ENCODE results near the gene ZNF668. TPM values are rescaled to one million over a fixed set of nuclear protein-coding genes. Genes with fewer than 3 reads are reported as not detected.

Gene ZNF668
- total RNA-seq, 6 experiments from 2014 or later = 15.0 to 24.5 (median 17.5) TPM

- no peak for TF ChIP-seq CTCF (IDR thresholded peaks at IDR 0.05)
- DNase-seq = peak; percentile 83
Observed at GRCh38 chr16:31073142-31073969, 684 bp downstream of the ZNF668 start.

GRCh38 chr16:31072540-31073141 lies 1.4 kb downstream of the ZNF668 start:
- H3K9me3 Mint-ChIP-seq = no peaks in the 10 kb centered on the region
- peak; percentile 11; the same call in 1 of the 2 replicates for TF ChIP-seq CTCF (IDR thresholded peaks at IDR 0.05)
- peaks cover 12% of the 10 kb centered on the region for H3K36me3 Mint-ChIP-seq (ENCODE audit: low read depth)
- H3K4me1 Mint-ChIP-seq (ENCODE audit: low read depth) = peaks cover 36% of the 10 kb centered on the region
- H3K27ac Mint-ChIP-seq = peak overlapping the region; percentile 97
- no peaks in the 10 kb centered on the region for H3K27me3 Mint-ChIP-seq (ENCODE audit: insufficient read depth)
- DNase-seq = peak; percentile 45
- peak overlapping the region; percentile 99 for H3K4me3 Mint-ChIP-seq

More at GRCh38 chr16:31073142-31073969, 684 bp downstream of the ZNF668 start:
- peak overlapping the region; percentile 97 for H3K27ac Mint-ChIP-seq
- H3K4me1 Mint-ChIP-seq (ENCODE audit: low read depth) = peaks cover 36% of the 10 kb centered on the region
- peaks cover 17% of the 10 kb centered on the region for H3K36me3 Mint-ChIP-seq (ENCODE audit: low read depth)
- no peaks in the 10 kb centered on the region for H3K27me3 Mint-ChIP-seq (ENCODE audit: insufficient read depth)
- H3K4me3 Mint-ChIP-seq = peak overlapping the region; percentile 99
- no peaks in the 10 kb centered on the region for H3K9me3 Mint-ChIP-seq

- Mint-ChIP-seq H3K9me3 (no peaks in the 10 kb centered on the region), H3K36me3 (ENCODE audit: low read depth) (peaks cover 11% of the 10 kb centered on the region), H3K27ac (peak overlapping the region; percentile 97), H3K27me3 (ENCODE audit: insufficient read depth) (no peaks in the 10 kb centered on the region), H3K4me1 (ENCODE audit: low read depth) (peaks cover 36% of the 10 kb centered on the region), H3K4me3 (peak overlapping the region; percentile 99)
- peak; percentile 81 for DNase-seq
- no peak for TF ChIP-seq CTCF (IDR thresholded peaks at IDR 0.05)
Observed at GRCh38 chr16:31071861-31072260, 2.2 kb downstream of the ZNF668 start.

GRCh38 chr16:31067342-31067741 lies 6.7 kb downstream of the ZNF668 start:
- Mint-ChIP-seq H3K27me3 (ENCODE audit: insufficient read depth) (peaks cover 4% of the 10 kb centered on the region; the same call in 1 of the 2 replicates), H3K27ac (no peak overlapping the region), H3K4me3 (no peak overlapping the region), H3K4me1 (ENCODE audit: low read depth) (peaks cover 37% of the 10 kb centered on the region), H3K9me3 (no peaks in the 10 kb centered on the region), H3K36me3 (ENCODE audit: low read depth) (peaks cover 20% of the 10 kb centered on the region)
- DNase-seq = no peak
- TF ChIP-seq CTCF (IDR thresholded peaks at IDR 0.05) = no peak

GRCh38 chr16:31064882-31065461 lies 9.1 kb downstream of the ZNF668 start:
- Mint-ChIP-seq H3K4me3 (peak overlapping the region; percentile 81), H3K36me3 (ENCODE audit: low read depth) (peaks cover 20% of the 10 kb centered on the region), H3K4me1 (ENCODE audit: low read depth) (peaks cover 26% of the 10 kb centered on the region), H3K27ac (peak overlapping the region; percentile 98), H3K27me3 (ENCODE audit: insufficient read depth) (peaks cover 4% of the 10 kb centered on the region), H3K9me3 (no peaks in the 10 kb centered on the region)
- no peak for TF ChIP-seq CTCF (IDR thresholded peaks at IDR 0.05)
- DNase-seq = peak; percentile 95
